Measurements from ENCODE around the gene UBE2F.
A peak's percentile ranks its signal among the peaks of the same experiment; 100 is the strongest.
"Not testable (repeated sequence)": the region's sequence is repeated elsewhere in the genome, so short reads cannot be mapped to it uniquely, and the experiment has no call there.

UBE2F gene

DNA sequence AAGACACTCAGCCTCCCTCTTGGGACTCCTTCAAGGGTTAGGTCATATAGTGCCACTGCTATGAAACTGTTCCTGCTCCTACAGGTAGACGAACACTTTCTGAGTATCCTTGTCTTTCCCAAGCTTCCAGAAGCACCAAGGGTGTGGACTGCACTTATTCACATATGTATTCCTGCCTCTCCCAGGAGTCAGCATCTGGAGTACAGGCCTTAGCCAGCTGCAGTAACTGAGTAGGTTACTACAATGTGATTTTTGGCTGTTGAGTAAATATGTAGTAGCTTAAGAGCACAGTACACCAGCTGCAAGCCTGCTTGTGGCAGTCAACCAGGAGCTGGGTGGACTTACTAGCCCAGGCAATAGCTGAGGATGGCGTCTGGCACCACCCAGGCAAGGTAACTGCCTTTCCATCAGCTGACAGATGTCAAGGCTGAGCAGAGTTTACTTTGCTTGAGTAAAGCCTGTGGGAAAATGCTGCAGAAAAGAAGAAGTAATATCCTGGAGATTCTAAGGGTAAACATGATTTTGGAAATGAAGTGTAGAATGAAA, 80.0 kb downstream of the UBE2F start:
- no peak for FAIRE-seq
- TF ChIP-seq POLR2AphosphoS5 (IDR thresholded peaks at IDR 0.05; ENCODE audit: low read depth, low read length) (no peak), TAF1 (IDR thresholded peaks at IDR 0.05; ENCODE audit: low read depth, low read length) (no peak), PAX5 (IDR thresholded peaks at IDR 0.05; ENCODE audit: insufficient read depth, low read length, severe bottlenecking) (no peak), SPI1 (IDR thresholded peaks at IDR 0.05; ENCODE audit: low read depth, low read length) (no peak), POU2F2 (IDR thresholded peaks at IDR 0.05; ENCODE audit: low read depth, low read length) (no peak), POLR2A (IDR thresholded peaks at IDR 0.05; ENCODE audit: low read depth, low read length) (no peak)
- no peak for DNase-seq (ENCODE audit: insufficient read length, low spot score)

DNA sequence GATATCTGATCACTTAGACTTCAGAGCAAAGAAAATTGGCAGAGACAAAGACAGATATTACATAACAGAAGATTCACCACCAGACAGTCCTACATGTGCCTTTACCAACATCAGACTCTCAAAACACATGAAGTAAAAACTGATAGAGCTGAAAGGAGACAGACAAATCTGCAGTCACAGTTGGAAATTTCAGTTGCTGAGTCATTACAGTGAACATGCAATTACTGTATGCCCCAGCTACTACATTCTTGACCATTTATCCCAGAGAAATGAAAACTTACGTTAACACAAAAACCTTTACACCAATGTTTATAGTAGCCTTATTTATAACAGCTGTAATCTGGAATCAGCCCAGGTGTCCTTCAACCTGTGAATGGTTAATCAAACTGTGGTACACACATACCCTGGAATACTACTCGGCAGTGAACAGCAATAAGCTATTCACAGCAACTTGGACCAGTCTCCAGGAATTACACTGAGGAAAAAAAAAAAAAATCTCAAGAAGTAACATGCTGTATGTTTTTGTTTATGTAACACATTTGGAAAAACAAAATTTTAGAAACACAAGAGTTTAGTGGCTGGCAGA, 86.5 kb downstream of the UBE2F start:
- TF ChIP-seq TAF1 (IDR thresholded peaks at IDR 0.05; ENCODE audit: low read depth, low read length), result no peak
- no peak for TF ChIP-seq POLR2A (IDR thresholded peaks at IDR 0.05; ENCODE audit: low read depth, low read length)
- TF ChIP-seq POU2F2 (IDR thresholded peaks at IDR 0.05; ENCODE audit: low read depth, low read length), result no peak
- TF ChIP-seq SPI1 (IDR thresholded peaks at IDR 0.05; ENCODE audit: low read depth, low read length), result no peak
- no peak for TF ChIP-seq PAX5 (IDR thresholded peaks at IDR 0.05; ENCODE audit: insufficient read depth, low read length, severe bottlenecking)
- TF ChIP-seq POLR2AphosphoS5 (IDR thresholded peaks at IDR 0.05; ENCODE audit: low read depth, low read length), result no peak
- FAIRE-seq, result no peak

DNA sequence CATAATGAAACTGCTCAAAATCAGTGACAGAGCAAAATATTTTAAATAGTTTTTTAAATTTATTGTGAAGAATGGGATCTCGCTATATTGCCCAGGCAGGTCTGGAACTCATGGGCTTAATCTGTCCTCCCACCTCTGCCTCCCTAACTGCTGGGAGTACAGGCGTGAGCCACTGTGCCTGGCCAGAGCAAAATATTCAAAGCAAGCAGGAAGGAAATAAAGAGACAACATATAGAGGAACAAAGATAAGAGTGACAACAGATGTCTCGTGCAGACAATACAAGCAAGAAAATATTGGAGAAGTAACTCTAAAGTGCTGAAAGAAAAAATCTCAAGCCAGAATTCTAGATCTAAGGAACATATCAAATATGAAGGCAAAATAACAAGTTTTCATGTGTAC, 89.0 kb downstream of the UBE2F start:
- DNase-seq (ENCODE audit: insufficient read length, low spot score) (no peak), FAIRE-seq (no peak)
- TF ChIP-seq SPI1 (IDR thresholded peaks at IDR 0.05; ENCODE audit: low read depth, low read length), result no peak
- TF ChIP-seq POLR2A (IDR thresholded peaks at IDR 0.05; ENCODE audit: low read depth, low read length), result no peak

More for the DNA sequence above, 86.5 kb downstream of the UBE2F start:
- DNase-seq (ENCODE audit: insufficient read length, low spot score), result no peak

DNA sequence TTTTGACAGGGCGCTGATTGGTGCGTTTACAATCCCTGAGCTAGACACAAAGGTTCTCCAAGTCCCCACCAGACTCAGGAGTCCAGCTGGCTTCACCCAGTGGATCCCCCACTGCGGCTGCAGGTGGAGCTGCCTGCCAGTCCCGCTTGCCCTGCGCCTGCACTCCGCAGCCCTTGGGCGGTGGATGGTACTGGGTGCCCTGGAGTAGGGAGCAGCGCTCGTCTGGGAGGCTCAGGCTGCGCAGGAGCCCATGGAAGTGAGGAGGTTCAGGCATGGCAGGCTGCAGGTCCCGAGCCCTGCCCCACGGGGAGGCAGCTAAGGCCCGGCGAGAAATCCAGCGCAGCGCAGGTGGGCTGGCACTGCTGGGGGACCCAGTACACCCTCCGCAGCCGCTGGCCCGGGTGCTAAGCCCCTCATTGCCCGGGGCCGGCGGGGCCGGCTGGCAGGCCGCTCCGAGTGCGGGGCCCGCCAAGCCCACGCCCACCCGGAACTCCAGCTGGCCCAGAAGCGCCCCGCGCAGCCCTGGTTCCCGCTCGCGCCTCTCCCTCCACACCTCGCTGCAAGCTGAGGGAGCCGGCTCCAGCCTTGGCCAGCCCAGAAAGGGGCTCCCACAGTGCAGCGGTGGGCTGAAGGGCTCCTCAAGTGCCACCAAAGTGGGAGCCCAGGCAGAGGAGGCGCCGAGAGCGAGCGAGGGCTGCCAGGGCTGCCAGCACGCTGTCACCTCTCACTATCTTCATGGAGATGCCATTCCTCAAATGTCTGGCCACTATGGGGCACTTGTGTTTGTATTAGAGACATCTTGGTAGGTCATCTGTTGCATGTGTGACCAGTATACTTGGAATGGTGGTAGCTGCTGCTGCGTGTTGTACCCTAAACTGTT, 91.1 kb downstream of the UBE2F start:
- FAIRE-seq; DNase-seq (ENCODE audit: insufficient read length, low spot score): not testable (repeated sequence)

DNA sequence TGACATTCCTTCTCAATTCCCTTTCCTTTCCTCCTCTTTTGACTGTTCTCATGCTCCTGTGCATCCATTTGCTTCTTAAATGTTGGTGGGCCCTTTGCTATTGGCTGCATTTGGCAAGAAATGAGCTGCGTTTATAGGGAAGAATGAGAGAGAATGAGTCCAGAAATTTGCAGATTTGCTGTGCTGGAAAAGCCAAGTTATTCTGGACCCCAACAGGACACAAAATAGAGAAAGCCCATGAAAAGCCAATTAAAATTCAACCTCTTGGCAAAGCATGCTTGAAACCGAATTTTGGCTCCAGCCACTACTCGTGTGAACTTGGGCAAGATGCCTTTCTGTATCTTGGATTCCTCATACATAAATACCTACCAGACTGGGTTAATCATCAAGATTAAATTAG, 92.7 kb downstream of the UBE2F start:
- TF ChIP-seq POU2F2 (IDR thresholded peaks at IDR 0.05; ENCODE audit: low read depth, low read length), result no peak
- TF ChIP-seq SPI1 (IDR thresholded peaks at IDR 0.05; ENCODE audit: low read depth, low read length), result no peak
- no peak for TF ChIP-seq TAF1 (IDR thresholded peaks at IDR 0.05; ENCODE audit: low read depth, low read length)
- no peak for TF ChIP-seq PAX5 (IDR thresholded peaks at IDR 0.05; ENCODE audit: insufficient read depth, low read length, severe bottlenecking)
- DNase-seq (ENCODE audit: insufficient read length, low spot score), result no peak
- FAIRE-seq, result no peak

DNA sequence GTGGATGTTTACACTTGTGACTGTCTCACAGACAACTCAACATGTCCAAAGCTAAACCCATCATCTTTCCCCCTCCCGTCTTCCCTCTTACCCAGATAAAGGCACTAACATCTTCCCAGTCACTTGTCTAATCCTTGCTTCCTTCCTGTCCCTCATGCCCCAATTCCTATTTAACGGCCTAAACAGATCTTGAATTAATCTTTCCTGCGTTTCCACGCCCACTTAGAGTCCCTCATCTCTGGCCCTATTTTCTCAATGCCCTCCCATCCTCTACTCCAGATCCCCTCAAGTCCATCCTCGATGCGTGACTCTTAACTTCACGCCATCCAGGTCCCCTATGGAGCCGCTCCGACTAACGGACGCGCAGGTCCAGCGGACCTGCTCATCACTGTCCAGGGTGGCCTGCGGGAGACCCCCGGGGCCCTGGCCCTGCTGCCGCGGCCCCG, 93.3 kb downstream of the UBE2F start:
- peak; percentile 38 for FAIRE-seq
- TF ChIP-seq POU2F2 (IDR thresholded peaks at IDR 0.05; ENCODE audit: low read depth, low read length), result no peak
- TF ChIP-seq TAF1 (IDR thresholded peaks at IDR 0.05; ENCODE audit: low read depth, low read length), result no peak
- no peak for TF ChIP-seq POLR2A (IDR thresholded peaks at IDR 0.05; ENCODE audit: low read depth, low read length)
- no peak for TF ChIP-seq POLR2AphosphoS5 (IDR thresholded peaks at IDR 0.05; ENCODE audit: low read depth, low read length)
- no peak for TF ChIP-seq SPI1 (IDR thresholded peaks at IDR 0.05; ENCODE audit: low read depth, low read length)
- no peak for TF ChIP-seq PAX5 (IDR thresholded peaks at IDR 0.05; ENCODE audit: insufficient read depth, low read length, severe bottlenecking)

DNA sequence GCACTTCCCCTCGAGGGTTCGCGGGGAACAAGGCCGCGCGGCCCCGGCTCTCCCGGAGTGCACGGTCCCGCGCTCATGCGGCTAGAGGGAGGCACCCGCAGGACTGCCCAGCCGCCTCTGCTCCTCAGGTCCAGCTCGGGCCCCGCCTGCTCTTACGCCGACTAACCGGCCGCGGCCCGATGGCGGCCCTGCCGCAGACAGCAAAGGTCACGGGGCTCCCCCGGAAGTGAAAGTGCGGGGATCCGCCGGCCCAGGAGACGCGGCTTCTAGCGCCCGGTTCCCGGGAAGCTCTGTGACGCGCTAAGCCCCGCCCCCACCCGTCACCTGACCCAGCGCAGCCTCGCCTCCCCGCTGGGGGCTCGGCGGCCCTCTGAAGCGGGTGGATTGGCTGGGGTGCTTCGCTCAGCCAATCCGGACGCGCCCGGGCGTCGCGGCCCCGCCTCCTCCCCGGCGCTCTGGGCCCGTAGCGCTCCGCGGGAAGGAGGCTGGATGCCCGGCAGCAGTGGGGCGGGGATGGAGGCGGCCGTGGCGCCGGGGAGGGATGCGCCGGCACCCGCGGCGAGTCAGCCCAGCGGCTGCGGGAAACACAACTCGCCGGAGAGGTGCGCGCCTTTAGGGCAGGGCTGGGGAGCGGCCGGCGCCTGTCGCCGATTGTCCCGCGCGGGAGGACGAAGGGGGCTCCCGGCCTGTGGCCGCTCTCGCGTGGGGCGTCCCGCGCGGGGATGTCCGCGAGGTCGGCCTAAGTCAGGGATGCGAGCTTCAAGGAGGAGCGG, 93.9 kb downstream of the UBE2F start, which contains the start of gene SCLY:
Gene SCLY, plus strand, starts transcription at position 460 of the 773 bp plus-strand sequence. Its CDS starts 54 bp downstream, at position 514.
- TF ChIP-seq PAX5 (IDR thresholded peaks at IDR 0.05; ENCODE audit: insufficient read depth, low read length, severe bottlenecking) (no peak), TAF1 (IDR thresholded peaks at IDR 0.05; ENCODE audit: low read depth, low read length) (peak; percentile 55; the same call in 1 of the 2 replicates)
- FAIRE-seq, result peak; percentile 97
- DNase-seq (ENCODE audit: insufficient read length, low spot score), result peak; percentile 99

More for the DNA sequence above, 93.3 kb downstream of the UBE2F start:
- no peak for DNase-seq (ENCODE audit: insufficient read length, low spot score)

DNA sequence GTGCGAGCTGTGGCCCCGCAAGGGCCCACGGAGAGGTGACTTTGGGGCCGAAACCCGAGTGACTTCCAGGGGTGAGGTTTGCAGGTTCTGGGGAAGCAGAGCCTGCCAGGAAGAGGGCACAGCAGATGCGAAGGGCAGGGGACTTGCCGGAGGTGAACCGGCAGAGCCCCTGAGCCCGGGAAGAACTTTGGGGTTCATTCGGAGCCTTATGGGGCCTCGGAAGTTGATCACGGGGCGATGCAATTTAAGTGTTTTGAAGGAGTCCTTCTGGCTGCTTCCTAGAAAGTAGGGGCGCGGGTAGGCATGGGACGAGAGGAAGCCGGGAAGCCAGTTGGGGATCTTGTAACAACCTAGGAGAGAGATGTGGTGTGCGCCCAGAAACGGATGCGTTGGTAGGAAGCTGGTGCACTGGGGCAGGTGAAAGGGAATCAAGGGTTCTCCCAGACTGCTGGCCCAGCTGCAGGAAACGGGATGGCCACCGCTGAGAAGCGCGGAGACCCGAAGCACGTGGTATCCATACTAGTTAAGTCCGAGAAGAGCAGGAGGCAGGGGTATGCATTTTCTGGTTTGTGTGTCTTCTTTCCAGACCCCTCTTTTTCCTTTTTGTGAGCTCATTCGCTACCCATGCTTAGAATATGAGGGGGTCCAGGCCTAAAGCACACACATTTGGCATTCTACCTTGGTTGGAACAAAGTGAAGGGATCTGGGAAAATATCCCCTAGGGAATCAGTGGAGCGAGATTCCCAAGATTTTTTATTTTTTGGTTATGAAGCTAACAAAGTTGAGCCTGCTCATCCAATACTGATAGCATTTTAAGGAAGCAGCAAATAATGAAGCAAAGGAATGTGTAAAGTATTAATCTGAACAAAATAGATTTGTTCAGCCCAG, 94.7 kb downstream of the UBE2F start:
- FAIRE-seq, result peak; percentile 9

More for the DNA sequence above, 94.7 kb downstream of the UBE2F start:
- TF ChIP-seq PAX5 (IDR thresholded peaks at IDR 0.05; ENCODE audit: insufficient read depth, low read length, severe bottlenecking) (no peak), SPI1 (IDR thresholded peaks at IDR 0.05; ENCODE audit: low read depth, low read length) (no peak), POLR2AphosphoS5 (IDR thresholded peaks at IDR 0.05; ENCODE audit: low read depth, low read length) (no peak), TAF1 (IDR thresholded peaks at IDR 0.05; ENCODE audit: low read depth, low read length) (no peak), POU2F2 (IDR thresholded peaks at IDR 0.05; ENCODE audit: low read depth, low read length) (no peak), POLR2A (IDR thresholded peaks at IDR 0.05; ENCODE audit: low read depth, low read length) (no peak; the same call in 1 of the 2 replicates)
- DNase-seq (ENCODE audit: insufficient read length, low spot score), result peak; percentile 27
